Measurements from ENCODE around the gene SIGLEC12. TPM values are rescaled to one million over a fixed set of nuclear protein-coding genes. Genes with fewer than 3 reads are reported as not detected.

The SIGLEC12 gene
- total RNA-seq, 1 experiment from 2014 or later = not detected

DNA sequence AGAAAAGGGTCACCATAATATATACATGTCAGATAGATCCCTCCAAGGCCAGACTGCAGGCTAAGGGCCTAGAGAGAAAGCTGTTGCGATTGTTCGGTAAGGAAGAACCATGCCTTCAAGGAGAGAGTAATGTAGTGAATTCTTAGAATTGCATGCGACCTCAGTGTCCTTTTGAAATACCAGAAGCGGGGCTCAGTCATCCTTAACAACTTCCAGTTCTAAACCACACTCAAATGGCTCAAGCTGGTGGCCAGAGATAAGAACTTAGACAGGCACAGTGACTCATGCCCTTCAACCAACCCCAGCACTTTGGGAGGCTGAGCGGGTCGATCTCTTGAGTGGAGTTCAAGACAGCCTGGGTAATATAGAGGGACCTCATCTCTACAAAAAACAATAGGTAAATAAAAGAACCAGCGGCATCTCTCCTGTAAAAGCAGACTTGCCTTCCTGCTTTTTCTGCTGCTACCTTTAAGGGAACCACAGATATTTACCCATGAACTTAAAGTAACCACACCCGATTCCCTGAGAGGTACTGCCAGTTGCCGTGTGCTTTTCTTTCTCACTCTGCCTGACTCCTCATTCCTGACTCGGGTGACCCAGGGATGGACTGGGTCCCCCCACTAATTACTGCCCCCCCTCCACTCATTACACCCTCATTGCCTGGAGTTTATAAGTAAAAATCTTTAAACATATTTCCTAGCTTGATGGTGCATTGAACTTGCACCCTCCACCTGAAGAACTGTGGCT, 45.2 kb upstream of the SIGLEC12 start:
- no TSS peak for BruUV-seq (replicated peaks)
- H3K27ac Mint-ChIP-seq (ENCODE audit: unreplicated experiment) = no peak overlapping the region
- peak in 1 of 2 experiments; percentile 68 for DNase-seq
- no peaks in the 10 kb centered on the region for H3K9me3 Mint-ChIP-seq (ENCODE audit: unreplicated experiment)
- no peaks in the 10 kb centered on the region for H3K27me3 Mint-ChIP-seq (ENCODE audit: insufficient read depth, unreplicated experiment)
- H3K36me3 Mint-ChIP-seq (ENCODE audit: insufficient read depth, unreplicated experiment) = no peaks in the 10 kb centered on the region
- H3K4me1 Mint-ChIP-seq (ENCODE audit: low read depth, unreplicated experiment) = peaks cover 32% of the 10 kb centered on the region
- Histone ChIP-seq H3K27me3 (replicated peaks; ENCODE audit: control insufficient read depth, insufficient read depth, low read length) (no peaks in the 10 kb centered on the region), H3K36me3 (ENCODE audit: control insufficient read depth, insufficient read depth, low read length) (no peaks in the 10 kb centered on the region), H3K9me3 (no peaks in the 10 kb centered on the region), H3K4me1 (peaks cover 29% of the 10 kb centered on the region), H3K4me3 (ENCODE audit: low read depth, low read length) (no peak overlapping the region)
- TF ChIP-seq, protein P1, sequence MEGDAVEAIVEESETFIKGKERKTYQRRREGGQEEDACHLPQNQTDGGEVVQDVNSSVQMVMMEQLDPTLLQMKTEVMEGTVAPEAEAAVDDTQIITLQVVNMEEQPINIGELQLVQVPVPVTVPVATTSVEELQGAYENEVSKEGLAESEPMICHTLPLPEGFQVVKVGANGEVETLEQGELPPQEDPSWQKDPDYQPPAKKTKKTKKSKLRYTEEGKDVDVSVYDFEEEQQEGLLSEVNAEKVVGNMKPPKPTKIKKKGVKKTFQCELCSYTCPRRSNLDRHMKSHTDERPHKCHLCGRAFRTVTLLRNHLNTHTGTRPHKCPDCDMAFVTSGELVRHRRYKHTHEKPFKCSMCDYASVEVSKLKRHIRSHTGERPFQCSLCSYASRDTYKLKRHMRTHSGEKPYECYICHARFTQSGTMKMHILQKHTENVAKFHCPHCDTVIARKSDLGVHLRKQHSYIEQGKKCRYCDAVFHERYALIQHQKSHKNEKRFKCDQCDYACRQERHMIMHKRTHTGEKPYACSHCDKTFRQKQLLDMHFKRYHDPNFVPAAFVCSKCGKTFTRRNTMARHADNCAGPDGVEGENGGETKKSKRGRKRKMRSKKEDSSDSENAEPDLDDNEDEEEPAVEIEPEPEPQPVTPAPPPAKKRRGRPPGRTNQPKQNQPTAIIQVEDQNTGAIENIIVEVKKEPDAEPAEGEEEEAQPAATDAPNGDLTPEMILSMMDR (IDR thresholded peaks at IDR 0.05; ENCODE audit: insufficient read depth in 1 of 2, low read depth in 1 of 2, low read length in 1 of 2, severe bottlenecking in 1 of 2, unreplicated experiment in 1 of 2) = no peak
- no peak overlapping the region for H3K4me3 Mint-ChIP-seq (ENCODE audit: unreplicated experiment)
- intact Hi-C loops (cut with micrococcal nuclease; ENCODE audit: unreplicated experiment) = no loop called here
- ChIA-PET POLR2A (no interaction called here), CTCF (interaction anchor here (0.7 kb wide), 1 partner anchor 110 kb away, joined by 3 read pairs; no protein-coding TSS in a partner anchor)

DNA sequence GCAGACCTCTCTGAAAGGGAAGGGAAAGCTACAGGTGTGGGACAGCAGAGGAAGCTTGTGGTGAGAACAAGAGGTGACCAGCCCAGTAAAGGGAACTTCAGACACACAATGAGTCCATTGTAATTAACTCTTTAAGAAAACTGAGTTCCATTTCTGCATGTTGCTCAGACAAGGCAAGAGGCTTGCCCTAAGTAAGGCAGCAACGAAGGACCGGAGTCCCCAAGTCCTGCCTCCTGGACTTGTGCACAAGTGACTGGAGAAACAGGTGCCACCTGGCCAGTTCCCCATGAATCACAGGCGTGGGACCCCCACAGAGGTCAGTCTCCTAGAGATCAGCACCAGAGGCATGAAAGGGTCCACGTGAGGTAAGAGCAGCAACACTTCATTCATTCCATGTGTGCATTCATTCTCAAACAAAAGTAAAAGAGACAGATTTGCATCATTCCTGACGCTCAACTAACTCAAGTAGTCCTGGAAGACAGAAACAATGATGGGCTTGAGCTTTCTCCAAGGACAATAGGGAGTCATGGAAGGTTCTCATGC, 44.6 kb upstream of the SIGLEC12 start:
- no peaks in the 10 kb centered on the region for H3K9me3 ChIP-seq
- DNase-seq = no peak
- ChIA-PET CTCF (no interaction called here), POLR2A (no interaction called here)
- no peak overlapping the region for H3K27ac Mint-ChIP-seq (ENCODE audit: unreplicated experiment)
- no TSS peak for BruUV-seq (replicated peaks)
- TF ChIP-seq, protein P1 (IDR thresholded peaks at IDR 0.05; ENCODE audit: insufficient read depth in 1 of 2, low read depth in 1 of 2, low read length in 1 of 2, severe bottlenecking in 1 of 2, unreplicated experiment in 1 of 2) = no peak
- H3K36me3 Mint-ChIP-seq (ENCODE audit: insufficient read depth, unreplicated experiment) = no peaks in the 10 kb centered on the region
- no peaks in the 10 kb centered on the region for H3K27me3 ChIP-seq (replicated peaks; ENCODE audit: control insufficient read depth, insufficient read depth, low read length)
- peaks cover 29% of the 10 kb centered on the region for H3K4me1 ChIP-seq
- no peaks in the 10 kb centered on the region for H3K9me3 Mint-ChIP-seq (ENCODE audit: unreplicated experiment)
- H3K4me1 Mint-ChIP-seq (ENCODE audit: low read depth, unreplicated experiment) = peaks cover 32% of the 10 kb centered on the region
- no peaks in the 10 kb centered on the region for H3K36me3 ChIP-seq (ENCODE audit: control insufficient read depth, insufficient read depth, low read length)
- no peaks in the 10 kb centered on the region for H3K27me3 Mint-ChIP-seq (ENCODE audit: insufficient read depth, unreplicated experiment)
- no peak overlapping the region for H3K4me3 Mint-ChIP-seq (ENCODE audit: unreplicated experiment)
- H3K4me3 ChIP-seq (ENCODE audit: low read depth, low read length) = no peak overlapping the region
- intact Hi-C loops (cut with micrococcal nuclease; ENCODE audit: unreplicated experiment) = no loop called here

DNA sequence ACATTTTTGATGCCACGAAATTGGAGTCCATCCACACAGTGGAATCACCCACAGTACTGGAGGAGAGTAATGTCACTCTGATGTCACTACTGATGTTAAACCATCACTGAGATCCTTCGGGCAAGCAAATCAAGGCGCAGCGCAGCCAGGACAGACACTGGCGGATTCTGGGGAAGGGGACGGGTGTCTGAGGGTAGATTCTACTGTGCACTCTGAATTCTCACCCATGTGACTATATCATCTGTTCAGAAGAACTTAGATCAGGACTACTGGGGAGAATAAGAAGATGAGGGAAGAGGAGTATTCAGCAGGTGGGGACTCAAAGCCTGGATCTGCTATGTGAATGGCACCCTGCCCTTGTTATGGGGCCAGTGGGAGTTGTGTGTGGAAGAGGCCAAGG, 42.4 kb upstream of the SIGLEC12 start:
- no peaks in the 10 kb centered on the region for H3K27me3 Mint-ChIP-seq (ENCODE audit: insufficient read depth, unreplicated experiment)

More for the DNA sequence above, 42.4 kb upstream of the SIGLEC12 start:
- no peak for DNase-seq
- no TSS peak for BruUV-seq (replicated peaks)
- Histone ChIP-seq H3K36me3 (ENCODE audit: control insufficient read depth, insufficient read depth, low read length) (no peaks in the 10 kb centered on the region), H3K4me3 (ENCODE audit: low read depth, low read length) (no peak overlapping the region), H3K4me1 (peaks cover 22% of the 10 kb centered on the region), H3K27me3 (replicated peaks; ENCODE audit: control insufficient read depth, insufficient read depth, low read length) (no peaks in the 10 kb centered on the region), H3K9me3 (no peaks in the 10 kb centered on the region)
- peaks cover 30% of the 10 kb centered on the region for H3K4me1 Mint-ChIP-seq (ENCODE audit: low read depth, unreplicated experiment)
- H3K4me3 Mint-ChIP-seq (ENCODE audit: unreplicated experiment) = no peak overlapping the region
- POLR2A ChIA-PET = no interaction called here
- no peaks in the 10 kb centered on the region for H3K36me3 Mint-ChIP-seq (ENCODE audit: insufficient read depth, unreplicated experiment)
- CTCF ChIA-PET = no interaction called here
- TF ChIP-seq, protein P1 (IDR thresholded peaks at IDR 0.05; ENCODE audit: insufficient read depth in 1 of 2, low read depth in 1 of 2, low read length in 1 of 2, severe bottlenecking in 1 of 2, unreplicated experiment in 1 of 2) = no peak
- no peak overlapping the region for H3K27ac Mint-ChIP-seq (ENCODE audit: unreplicated experiment)
- intact Hi-C loops (cut with micrococcal nuclease; ENCODE audit: unreplicated experiment) = no loop called here
- no peaks in the 10 kb centered on the region for H3K9me3 Mint-ChIP-seq (ENCODE audit: unreplicated experiment)

Measured in Caco-2 (cell line).